H1 (cell line): Measurements from ENCODE around the gene ERG28. TPM values are rescaled to one million over a fixed set of nuclear protein-coding genes. Genes with fewer than 3 reads are reported as not detected.

Experiments
- CTCF ChIA-PET: fragments of 300-600 bp; sonication (Branson Sonifier 250); formaldehyde crosslinking; loops from one replicate; lab custom pipeline; 2021; ENCODE audit not compliant: partially characterized antibody; lab: Charles Lee
- POLR2A ChIA-PET: fragments of 300-600 bp; sonication (Branson Sonifier 250); formaldehyde crosslinking; loops from one replicate; lab custom pipeline; 2021; ENCODE audit warnings: inconsistent platforms; ENCODE audit not compliant: partially characterized antibody; lab: Charles Lee
- DNase-seq, 2 experiments: peaks; one replicate each; pipeline versions ENCODE4 v3.0.0 to v3.0.0-alpha.2; 2010 to 2022; ENCODE audit warnings: low spot score in 2 of 2, low read depth in 1 of 2, mixed read lengths in 1 of 2
- FAIRE-seq: peaks from 2 replicates; lab custom pipeline; 2011; peaks lifted over from hg19 to GRCh38; lab: Jason Lieb, UNC
- H2AFZ ChIP-seq: 2 replicates; pipeline ENCODE4 v1.8.1; 2012; ENCODE audit warnings: low read length, inconsistent platforms
- H2AK5ac ChIP-seq: 2 replicates; pipeline ENCODE4 v1.6.1; 2013; ENCODE audit warnings: low read depth, low read length
- H2BK120ac ChIP-seq: replicated peaks from 2 replicates; pipeline ENCODE3; 2013; ENCODE audit warnings: low read depth, low read length, inconsistent platforms
- H2BK12ac ChIP-seq: 2 replicates; pipeline ENCODE4 v1.6.1; 2013; ENCODE audit warnings: low read depth, low read length
- H2BK15ac ChIP-seq: 2 replicates; pipeline ENCODE4 v1.6.1; 2013; ENCODE audit warnings: low read length
- H2BK20ac ChIP-seq: 2 replicates; pipeline ENCODE4 v1.6.1; 2013; ENCODE audit warnings: low read length
- H2BK5ac ChIP-seq: 2 replicates; pipeline ENCODE4 v1.6.1; 2013; ENCODE audit warnings: low read depth, low read length
- H3K14ac ChIP-seq: 2 replicates; pipeline ENCODE4 v1.6.1; 2013; ENCODE audit warnings: inconsistent platforms; ENCODE audit not compliant: insufficient read length
- H3K18ac ChIP-seq: 2 replicates; pipeline ENCODE4 v1.6.1; 2013; ENCODE audit warnings: low read length; ENCODE audit errors: extremely low read depth
- H3K23ac ChIP-seq: 2 replicates; pipeline ENCODE4 v1.6.1; 2013; ENCODE audit warnings: inconsistent platforms; ENCODE audit not compliant: insufficient read length
- H3K23me2 ChIP-seq: 2 replicates; pipeline ENCODE4 v1.6.1; 2013; ENCODE audit warnings: low read depth, low read length
- H3K27ac ChIP-seq: 2 replicates; pipeline ENCODE4 v1.6.1; 2011; ENCODE audit warnings: low read depth, low read length, inconsistent platforms
- H3K27me3 ChIP-seq, 4 experiments: replicated peaks in 1 of 4; 1 replicate in 1 of 4; 2 replicates in 3 of 4; pipeline versions ENCODE4 v1.6.1 to v1.8.1; 2011 to 2013; ENCODE audit warnings: low read length in 3 of 4, mild to moderate bottlenecking in 3 of 4, inconsistent platforms in 2 of 4, mixed read lengths in 2 of 4, moderate library complexity in 1 of 4; ENCODE audit not compliant: control insufficient read depth in 3 of 4, insufficient read depth in 3 of 4; ENCODE audit errors: extremely low read depth in 1 of 4
- H3K36me3 ChIP-seq, 4 experiments: 2 replicates each; pipeline versions ENCODE4 v1.6.1 to v1.8.1; 2011 to 2013; ENCODE audit warnings: mild to moderate bottlenecking in 4 of 4, low read length in 3 of 4, moderate library complexity in 2 of 4, control low read depth in 1 of 4, inconsistent platforms in 1 of 4; ENCODE audit not compliant: insufficient read depth in 4 of 4, control insufficient read depth in 2 of 4
- H3K4ac ChIP-seq: replicated peaks from 2 replicates; pipeline ENCODE3; 2013; ENCODE audit warnings: low read length, low read depth, mixed read lengths, inconsistent platforms; ENCODE audit not compliant: insufficient read length
- H3K4me1 ChIP-seq, 4 experiments: replicated peaks in 1 of 4; 1 replicate in 1 of 4; 2 replicates in 3 of 4; pipeline versions ENCODE4 v1.6.1 to v1.8.1; 2011 to 2013; ENCODE audit warnings: low read length in 3 of 4, inconsistent platforms in 2 of 4, mixed read lengths in 1 of 4; ENCODE audit not compliant: insufficient read depth in 4 of 4, control insufficient read depth in 3 of 4
- H3K4me2 ChIP-seq, 2 experiments: 2 replicates each; pipeline versions ENCODE4 v1.6.1 to v1.8.1; 2011 to 2013; ENCODE audit warnings: low read depth in 2 of 2, low read length in 2 of 2, control low read depth in 1 of 2, inconsistent platforms in 1 of 2, mild to moderate bottlenecking in 1 of 2; ENCODE audit not compliant: insufficient read depth in 1 of 2
- H3K4me3 ChIP-seq, 4 experiments: fragments of 200-600, 300-600 bp in 1 of 4; sonication (generic), shearing (Covaris generic), sonication (Bioruptor Twin) in 1 of 4; 2 replicates each; pipeline versions ENCODE4 v1.5.1 to v1.8.1; 2011 to 2016; ENCODE audit warnings: low read length in 4 of 4, low read depth in 3 of 4, control low read depth in 2 of 4, inconsistent platforms in 2 of 4, mild to moderate bottlenecking in 2 of 4, mixed read lengths in 1 of 4, moderate library complexity in 1 of 4; ENCODE audit not compliant: insufficient read depth in 2 of 4; ENCODE audit errors: extremely low read depth in 1 of 4
- H3K56ac ChIP-seq: replicated peaks from 2 replicates; pipeline ENCODE3; 2013; ENCODE audit warnings: low read depth, mild to moderate bottlenecking, mixed read lengths, low read length, inconsistent platforms; ENCODE audit not compliant: insufficient read length
- H3K79me1 ChIP-seq: 2 replicates; pipeline ENCODE4 v1.6.1; 2013; ENCODE audit warnings: low read depth, low read length, control low read depth
- H3K79me2 ChIP-seq, 2 experiments: 2 replicates each; pipeline versions ENCODE4 v1.6.1 to v1.8.1; 2012 to 2013; ENCODE audit warnings: low read length in 2 of 2, mild to moderate bottlenecking in 2 of 2, inconsistent platforms in 1 of 2; ENCODE audit not compliant: insufficient read depth in 2 of 2, control insufficient read depth in 1 of 2
- H3K9ac ChIP-seq, 4 experiments: replicated peaks in 1 of 4; 1 replicate in 1 of 4; 2 replicates in 3 of 4; pipeline versions ENCODE4 v1.6.1 to v1.8.1; 2011 to 2013; ENCODE audit warnings: low read depth in 3 of 4, low read length in 3 of 4, control low read depth in 2 of 4, mild to moderate bottlenecking in 2 of 4, moderate library complexity in 2 of 4, inconsistent platforms in 1 of 4; ENCODE audit errors: extremely low read depth in 1 of 4
- H3K9me3 ChIP-seq, 2 experiments: 2 replicates each; pipeline versions ENCODE4 v1.6.1 to v1.8.1; 2012 to 2013; ENCODE audit warnings: mild to moderate bottlenecking in 2 of 2, moderate library complexity in 2 of 2, control low read depth in 1 of 2, inconsistent platforms in 1 of 2, low read depth in 1 of 2, low read length in 1 of 2, mixed read lengths in 1 of 2; ENCODE audit not compliant: insufficient read depth in 2 of 2
- H4K20me1 ChIP-seq, 2 experiments: replicated peaks in 1 of 2; 2 replicates each; pipeline versions ENCODE3 to v1.8.1; 2011 to 2013; ENCODE audit warnings: inconsistent platforms in 2 of 2, low read length in 2 of 2, mild to moderate bottlenecking in 1 of 2; ENCODE audit not compliant: insufficient read depth in 2 of 2, control insufficient read depth in 1 of 2
- H4K5ac ChIP-seq: 2 replicates; pipeline ENCODE4 v1.6.1; 2013; ENCODE audit warnings: low read length, low read depth, mixed read lengths, inconsistent platforms; ENCODE audit not compliant: insufficient read length
- H4K8ac ChIP-seq: 2 replicates; pipeline ENCODE4 v1.8.0; 2013; ENCODE audit warnings: mild to moderate bottlenecking, moderate library complexity, low read length, inconsistent platforms; ENCODE audit not compliant: insufficient read depth; ENCODE audit errors: extremely low read depth
- H4K91ac ChIP-seq: replicated peaks from 2 replicates; pipeline ENCODE3; 2013; ENCODE audit warnings: low read length, mixed read lengths, inconsistent platforms; ENCODE audit not compliant: insufficient read length
- POU5F1 ChIP-seq: IDR thresholded peaks from 2 replicates; pipeline ENCODE4 v1.6.1; 2011; ENCODE audit warnings: low read depth, mild to moderate bottlenecking, low read length, moderate library complexity
- SIN3A ChIP-seq, 2 experiments: IDR thresholded peaks in 1 of 2; conservative IDR thresholded peaks in 1 of 2; 2 replicates each; pipeline ENCODE4 v1.6.1; 2011 to 2012; ENCODE audit warnings: low read length in 2 of 2, improper control_type of control experiment in 1 of 2, low read depth in 1 of 2, mild to moderate bottlenecking in 1 of 2
- TEAD4 ChIP-seq: IDR thresholded peaks from 2 replicates; pipeline ENCODE4 v1.6.1; 2012; ENCODE audit warnings: low read depth, low read length, inconsistent platforms, mixed read lengths
- WGBS, 2 experiments: shearing (Covaris generic) in 1 of 2; methylation state at CpG; one replicate each; pipeline versions ENCODE4 v1.1.6 to v1.1.7; 2013 to 2015; ENCODE audit warnings: low lambda C conversion rate in 2 of 2, mixed read lengths in 2 of 2, inconsistent platforms in 1 of 2, low coverage in 1 of 2, missing lambda C conversion rate in 1 of 2; ENCODE audit not compliant: insufficient replicate concordance in 2 of 2, insufficient coverage in 1 of 2, insufficient read length in 1 of 2; ENCODE audit errors: extremely low coverage in 1 of 2, missing lambda C conversion rate in 1 of 2; 5-methylcytosine and 5-hydroxymethylcytosine counted together
- polyA plus RNA-seq, 7 experiments: library from polyadenylated mRNA; depleted of rRNA in 3 of 7; stranded (reverse) in 5 of 7; unstranded in 2 of 7; fragments of >200 nt in 5 of 7; fragments of 200-250 nt in 2 of 7; gene quantifications; 1 replicate in 5 of 7; 2 replicates in 1 of 7; 4 replicates in 1 of 7; pipeline versions ENCODE4 v1.2.1 to v1.2.3, GENCODE V29; 2011 to 2013; ENCODE audit warnings: missing spikeins in 2 of 7, mixed read lengths in 2 of 7
- total RNA-seq: library from RNA; stranded (reverse); fragmentation: NEBNext Ultra II Directional; extraction: Animal tissue kit (Norgen Biotek cat#: 25700); gene quantifications from 2 replicates; pipeline ENCODE4 v1.2.1, GENCODE V29; 2021

Gene ERG28
- total and polyA plus RNA-seq, 2 of the 8 experiments (the other 6 are each of a cell fraction or from before 2014, with no cell fraction given): 32.6 to 56.7 TPM

- Histone ChIP-seq H3K9me3 (no peaks in the 10 kb centered on the region), H4K20me1 (no peaks in the 10 kb centered on the region), H3K4ac (no peak overlapping the region), H2BK15ac (no peak overlapping the region), H3K23ac (no peak overlapping the region), H4K5ac (no peak overlapping the region), H2BK120ac (no peak overlapping the region), H3K79me2 (no peaks in the 10 kb centered on the region), H3K36me3 (no peaks in the 10 kb centered on the region), H2AFZ (no peak overlapping the region), H2AK5ac (no peak overlapping the region), H3K56ac (no peak overlapping the region), H2BK12ac (no peak overlapping the region), H3K4me3 (no peak overlapping the region), H3K9ac (no peak overlapping the region), H2BK20ac (no peak overlapping the region), H4K8ac (no peak overlapping the region), H3K14ac (no peak overlapping the region), H2BK5ac (no peak overlapping the region; the same call in 1 of the 2 replicates), H3K27ac (no peak overlapping the region), H3K23me2 (0 out of 2 replicates have a peak, but pooled peaks cover 1% of the 10 kb centered on the region), H3K4me2 (no peak overlapping the region), H3K4me1 (peaks cover 4 to 19% (median 14%) of the 10 kb centered on the region in 4 experiments), H3K79me1 (no peaks in the 10 kb centered on the region), H3K18ac (peak overlapping the region; percentile 17; the same call in 1 of the 2 replicates), H4K91ac (no peak overlapping the region), H3K27me3 (no peaks in the 10 kb centered on the region)
- no peak for FAIRE-seq
- 85% methylated on average over 13 of the region's 13 CpGs; no CpG with 5 or more reads in 1 of the 2 experiments for WGBS, 2 experiments
- ChIA-PET CTCF (interaction anchor here (0.7 to 3.5 kb wide), 13 partner anchors 10 to 83 kb away, joined by 3 to 19 read pairs (median 4); partner anchors contain the start of gene FLVCR2), POLR2A (interaction anchor here (1.0 to 3.2 kb wide), 5 partner anchors 10 to 59 kb away, joined by 3 to 11 read pairs (median 4); partner anchors contain the start of genes ERG28 and TTLL5)
- DNase-seq: no peak
- no peak for TF ChIP-seq TEAD4
- TF ChIP-seq SIN3A (conservative IDR thresholded peaks at IDR 0.05 in 1 of 2, IDR thresholded peaks at IDR 0.05 in 1 of 2; ENCODE audit: low read depth in 1 of 2, low read length in 2 of 2): no peak
- no peak for TF ChIP-seq POU5F1
Observed at GRCh38 chr14:75636100-75636692, 24.5 kb downstream of the ERG28 start.
